ENCODE data around the gene VWA8.

Gene VWA8

GRCh38 chr13:41960637-41961465 lies at the start of gene VWA8:
Gene VWA8, minus strand, starts transcription at chr13:41961109. Its CDS starts 94 bp downstream, at chr13:41961015.
- in situ Hi-C loops (cut with MboI; ENCODE audit: low sequenced_read_pairs) = no loop called here

- in situ Hi-C loops (cut with MboI; ENCODE audit: low sequenced_read_pairs) = no loop called here
Measured at GRCh38 chr13:42009057-42009456, 48.1 kb upstream of the VWA8 start.

GRCh38 chr13:42007844-42008243 lies 46.9 kb upstream of the VWA8 start:
- in situ Hi-C loops (cut with MboI; ENCODE audit: low sequenced_read_pairs) = no loop called here

GRCh38 chr13:42002066-42002465 lies 41.2 kb upstream of the VWA8 start:
- in situ Hi-C loops (cut with MboI; ENCODE audit: low sequenced_read_pairs) = no loop called here

- in situ Hi-C loops (cut with MboI; ENCODE audit: low sequenced_read_pairs) = no loop called here
Measured at GRCh38 chr13:42001580-42001979, 40.7 kb upstream of the VWA8 start.

GRCh38 chr13:42000846-42001245 lies 39.9 kb upstream of the VWA8 start:
- in situ Hi-C loops (cut with MboI; ENCODE audit: low sequenced_read_pairs) = no loop called here

- in situ Hi-C loops (cut with MboI; ENCODE audit: low sequenced_read_pairs) = no loop called here
Measured at GRCh38 chr13:41997396-41997795, 36.5 kb upstream of the VWA8 start.

- in situ Hi-C loops (cut with MboI; ENCODE audit: low sequenced_read_pairs) = no loop called here
Measured at GRCh38 chr13:41995946-41996345, 35.0 kb upstream of the VWA8 start.

GRCh38 chr13:41995336-41995735 lies 34.4 kb upstream of the VWA8 start:
- in situ Hi-C loops (cut with MboI; ENCODE audit: low sequenced_read_pairs) = no loop called here

- in situ Hi-C loops (cut with MboI; ENCODE audit: low sequenced_read_pairs) = no loop called here
Measured at GRCh38 chr13:41994696-41995095, 33.8 kb upstream of the VWA8 start.

- in situ Hi-C loops (cut with MboI; ENCODE audit: low sequenced_read_pairs) = no loop called here
Measured at GRCh38 chr13:41991936-41992335, 31.0 kb upstream of the VWA8 start.

- in situ Hi-C loops (cut with MboI; ENCODE audit: low sequenced_read_pairs) = no loop called here
Measured at GRCh38 chr13:41988244-41988643, 27.3 kb upstream of the VWA8 start.

GRCh38 chr13:41985788-41986508 lies 25.0 kb upstream of the VWA8 start:
- in situ Hi-C loops (cut with MboI; ENCODE audit: low sequenced_read_pairs) = no loop called here

- in situ Hi-C loops (cut with MboI; ENCODE audit: low sequenced_read_pairs) = no loop called here
Measured at GRCh38 chr13:41981951-41982715, 21.2 kb upstream of the VWA8 start.

- in situ Hi-C loops (cut with MboI; ENCODE audit: low sequenced_read_pairs) = no loop called here
Measured at GRCh38 chr13:41978007-41978406, 17.1 kb upstream of the VWA8 start.

- in situ Hi-C loops (cut with MboI; ENCODE audit: low sequenced_read_pairs) = no loop called here
Measured at GRCh38 chr13:41976476-41976875, 15.6 kb upstream of the VWA8 start.

GRCh38 chr13:41974262-41974900 lies 13.5 kb upstream of the VWA8 start:
- in situ Hi-C loops (cut with MboI; ENCODE audit: low sequenced_read_pairs) = no loop called here

GRCh38 chr13:41973247-41973741 lies 12.4 kb upstream of the VWA8 start:
- in situ Hi-C loops (cut with MboI; ENCODE audit: low sequenced_read_pairs) = no loop called here

- in situ Hi-C loops (cut with MboI; ENCODE audit: low sequenced_read_pairs) = no loop called here
Measured at GRCh38 chr13:41971848-41972247, 10.9 kb upstream of the VWA8 start.

GRCh38 chr13:41970918-41971317 lies 10.0 kb upstream of the VWA8 start:
- in situ Hi-C loops (cut with MboI; ENCODE audit: low sequenced_read_pairs) = no loop called here

GRCh38 chr13:41970022-41970421 lies 9.1 kb upstream of the VWA8 start:
- in situ Hi-C loops (cut with MboI; ENCODE audit: low sequenced_read_pairs) = no loop called here
